Lower leg skin (tissue), 4 donors: Measurements from ENCODE around the gene PON3. TPM values are rescaled to one million over a fixed set of nuclear protein-coding genes. Genes with fewer than 3 reads are reported as not detected.

ENCODE experiments used
- DNase-seq, 2 donors: peaks; one replicate each; pipeline ENCODE4 v3.0.0-alpha.2; 2019; ENCODE audit warnings: low spot score in 2 of 2
- H3K4me3 ChIP-seq: fragments of 200-600 bp; sonication (generic); 2 replicates; pipeline ENCODE4 v1.5.1; 2017; ENCODE audit warnings: mild to moderate bottlenecking, low read depth; ENCODE audit not compliant: poor library complexity, severe bottlenecking
- POLR2A ChIP-seq, 2 donors: fragments of 450-650 bp; IDR thresholded peaks; one replicate each; pipeline ENCODE4 v1.6.1; 2016 to 2017; ENCODE audit warnings: antibody characterized with exemption in 2 of 2, mild to moderate bottlenecking in 1 of 2, moderate library complexity in 1 of 2
- WGBS, 2 donors: methylation state at CpG; one replicate each; pipeline ENCODE4 v1.1.5; 2018; 5-methylcytosine and 5-hydroxymethylcytosine counted together
- intact Hi-C: fragments of 100-400 bp; cut with DNase I; formaldehyde crosslinking; loops from one replicate; pipeline ENCODE4 v1.15.0; 2023; ENCODE audit warnings: low total_unique reads
- total RNA-seq, 4 donors: library from RNA; depleted of rRNA; stranded (reverse); fragments of >200 nt; gene quantifications; one replicate each; pipeline ENCODE4 v1.1.0, GENCODE V29; 2016
- TF ChIP-seq, protein P1 (sequence below), 3 donors: fragments of 450-650 bp; IDR thresholded peaks; one replicate each; pipeline ENCODE4 v1.5.1; 2016; ENCODE audit warnings: antibody characterized with exemption in 3 of 3, mild to moderate bottlenecking in 3 of 3, moderate library complexity in 2 of 3

Gene PON3
- total RNA-seq, 4 donors from 2014 or later = 10.5 to 15.9 (median 13.9) TPM

DNA sequence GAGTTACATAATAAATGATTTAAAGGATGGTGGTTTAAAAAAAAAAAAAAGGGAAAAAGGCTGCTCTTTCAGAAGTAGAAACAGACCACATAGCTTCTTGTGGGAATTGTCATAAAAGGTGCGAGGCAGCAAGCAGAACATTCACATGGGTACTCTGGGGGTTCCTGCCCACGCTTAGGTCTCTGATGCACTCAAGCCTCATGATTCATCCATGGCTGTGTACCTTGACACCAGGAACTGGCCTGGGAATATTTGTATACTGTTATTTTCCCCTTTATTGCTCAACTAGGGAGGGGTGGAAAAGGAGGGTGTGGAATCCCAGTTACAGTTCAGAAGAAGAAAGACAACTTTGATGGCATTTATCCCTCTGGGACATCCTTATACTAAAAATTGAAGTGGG is 34.7 kb upstream of the PON3 start:
- no peak for TF ChIP-seq POLR2A (IDR thresholded peaks at IDR 0.05)
- TF ChIP-seq, protein P1, sequence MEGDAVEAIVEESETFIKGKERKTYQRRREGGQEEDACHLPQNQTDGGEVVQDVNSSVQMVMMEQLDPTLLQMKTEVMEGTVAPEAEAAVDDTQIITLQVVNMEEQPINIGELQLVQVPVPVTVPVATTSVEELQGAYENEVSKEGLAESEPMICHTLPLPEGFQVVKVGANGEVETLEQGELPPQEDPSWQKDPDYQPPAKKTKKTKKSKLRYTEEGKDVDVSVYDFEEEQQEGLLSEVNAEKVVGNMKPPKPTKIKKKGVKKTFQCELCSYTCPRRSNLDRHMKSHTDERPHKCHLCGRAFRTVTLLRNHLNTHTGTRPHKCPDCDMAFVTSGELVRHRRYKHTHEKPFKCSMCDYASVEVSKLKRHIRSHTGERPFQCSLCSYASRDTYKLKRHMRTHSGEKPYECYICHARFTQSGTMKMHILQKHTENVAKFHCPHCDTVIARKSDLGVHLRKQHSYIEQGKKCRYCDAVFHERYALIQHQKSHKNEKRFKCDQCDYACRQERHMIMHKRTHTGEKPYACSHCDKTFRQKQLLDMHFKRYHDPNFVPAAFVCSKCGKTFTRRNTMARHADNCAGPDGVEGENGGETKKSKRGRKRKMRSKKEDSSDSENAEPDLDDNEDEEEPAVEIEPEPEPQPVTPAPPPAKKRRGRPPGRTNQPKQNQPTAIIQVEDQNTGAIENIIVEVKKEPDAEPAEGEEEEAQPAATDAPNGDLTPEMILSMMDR (IDR thresholded peaks at IDR 0.05) = no peak
- no peak overlapping the region for H3K4me3 ChIP-seq

DNA sequence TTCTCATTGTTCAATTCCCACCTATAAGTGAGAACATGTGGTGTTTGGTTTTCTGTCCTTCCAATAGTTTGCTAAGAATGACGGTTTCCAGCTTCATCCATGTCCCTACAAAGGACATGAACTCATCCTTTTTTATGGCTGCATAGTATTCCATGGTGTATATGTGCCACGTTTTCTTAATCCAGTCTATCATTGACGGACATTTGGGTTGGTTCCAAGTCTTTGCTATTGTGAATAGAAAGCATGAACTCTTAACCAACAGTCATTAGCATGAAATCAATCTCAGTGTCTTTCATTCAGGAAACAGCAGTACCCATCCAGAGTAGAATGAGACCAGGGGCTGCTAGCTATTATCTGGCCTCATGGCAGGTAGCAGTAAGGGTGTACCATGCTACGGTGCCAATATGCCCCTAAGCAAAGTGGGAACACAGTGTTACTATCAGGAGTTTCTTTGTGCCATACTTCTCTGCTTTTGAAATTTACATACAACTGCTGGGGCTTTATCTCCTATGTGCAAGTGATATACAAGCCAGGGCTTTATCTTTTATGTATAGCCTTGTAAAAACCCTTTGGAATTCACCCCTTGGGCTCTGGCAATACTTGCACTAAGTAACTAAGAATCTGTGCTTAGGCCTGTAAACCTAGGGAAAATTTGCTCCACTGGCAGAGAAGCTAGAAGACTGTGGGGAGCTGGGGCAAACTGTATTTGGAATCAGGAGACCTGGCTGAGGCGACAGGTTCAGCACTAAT is 33.2 kb upstream of the PON3 start:
- TF ChIP-seq, protein P1 (IDR thresholded peaks at IDR 0.05) = no peak
- no peak for TF ChIP-seq POLR2A (IDR thresholded peaks at IDR 0.05)
- no peak for DNase-seq
- H3K4me3 ChIP-seq = no peak overlapping the region
- intact Hi-C loops = no loop called here
- WGBS, 2 donors = 66 to 69% methylated on average over 5 of the region's 5 CpGs

More for the DNA sequence above, 34.7 kb upstream of the PON3 start:
- DNase-seq = no peak
- intact Hi-C loops = no loop called here
- 82 to 93% methylated on average over 2 of the region's 2 CpGs for WGBS, 2 donors

DNA sequence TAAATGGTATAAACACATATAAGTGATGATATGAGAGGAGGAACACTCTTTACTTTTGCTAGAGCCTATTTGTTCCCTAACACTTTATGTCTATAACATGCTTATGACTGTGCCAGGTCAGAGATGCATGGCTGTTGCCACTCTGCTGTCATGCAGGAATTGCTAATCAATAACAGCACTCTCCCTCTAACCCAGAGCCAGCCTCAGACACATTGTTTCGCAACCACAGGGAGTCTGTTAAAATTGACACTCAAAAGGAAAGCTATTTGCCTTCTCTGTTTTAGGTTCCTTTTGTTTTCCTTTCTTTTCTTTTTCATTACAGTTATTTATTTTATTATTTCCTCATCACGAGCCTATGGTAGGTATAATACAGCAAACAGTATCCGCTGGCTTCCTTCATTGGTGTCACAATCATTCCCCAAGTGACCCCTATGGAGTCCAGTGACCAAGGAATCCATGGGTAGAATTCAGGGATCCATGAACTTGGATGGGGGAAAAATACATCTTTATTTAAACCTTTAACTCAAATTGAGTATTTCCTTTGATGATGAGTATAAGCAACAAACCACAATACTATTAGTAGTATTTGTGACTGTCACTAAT is 31.8 kb upstream of the PON3 start:
- DNase-seq = no peak
- no peak overlapping the region for H3K4me3 ChIP-seq
- intact Hi-C loops = no loop called here
- 82 to 84% methylated on average over 3 of the region's 3 CpGs for WGBS, 2 donors
- TF ChIP-seq, protein P1 (IDR thresholded peaks at IDR 0.05) = no peak
- no peak for TF ChIP-seq POLR2A (IDR thresholded peaks at IDR 0.05)

DNA sequence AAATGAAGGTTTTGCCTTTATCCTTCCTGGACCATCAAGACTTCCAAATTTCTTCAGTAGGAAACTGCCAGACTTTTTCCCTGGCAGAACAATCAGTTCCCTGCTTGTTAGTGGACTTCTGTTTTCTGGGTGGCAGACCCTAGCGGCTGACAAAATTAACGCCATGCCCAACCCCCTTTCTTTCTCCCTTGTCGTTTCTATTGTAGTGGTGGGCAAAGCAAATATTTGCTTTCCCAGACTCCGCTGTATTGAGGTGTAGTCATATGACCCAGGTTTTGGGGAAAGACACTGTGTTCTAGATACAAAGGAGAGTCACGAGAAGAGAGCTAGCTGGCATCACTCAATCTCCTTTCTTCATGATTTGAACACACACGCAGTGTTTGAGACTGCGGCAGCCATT is 31.0 kb upstream of the PON3 start:
- 85 to 90% methylated on average over 7 of the region's 7 CpGs for WGBS, 2 donors
- TF ChIP-seq POLR2A (IDR thresholded peaks at IDR 0.05) = no peak
- TF ChIP-seq, protein P1 (IDR thresholded peaks at IDR 0.05) = no peak
- intact Hi-C loops = no loop called here
- no peak for DNase-seq
- no peak overlapping the region for H3K4me3 ChIP-seq

DNA sequence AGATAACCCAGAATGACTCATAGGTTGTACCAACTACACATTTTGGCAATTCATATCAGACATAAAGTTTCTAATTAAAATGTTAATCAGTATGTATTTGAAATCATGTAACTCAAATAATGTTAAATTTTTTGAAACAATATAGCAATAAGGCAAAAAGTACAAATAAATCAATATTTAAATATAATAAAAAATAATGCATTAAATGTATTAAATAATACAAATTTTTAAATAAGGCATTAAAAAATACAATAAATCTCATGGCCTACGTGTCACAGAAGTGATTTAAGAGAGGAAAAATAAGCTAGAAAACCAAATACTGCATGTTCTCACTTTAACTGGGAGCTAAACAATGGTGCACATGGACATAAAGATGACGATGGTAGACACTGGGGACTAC is 29.5 kb upstream of the PON3 start:
- intact Hi-C loops = no loop called here

More for the DNA sequence above, 29.5 kb upstream of the PON3 start:
- WGBS, 2 donors = 83 to 88% methylated on average over 2 of the region's 2 CpGs
- no peak for DNase-seq
- TF ChIP-seq POLR2A (IDR thresholded peaks at IDR 0.05) = no peak
- TF ChIP-seq, protein P1 (IDR thresholded peaks at IDR 0.05) = no peak
- H3K4me3 ChIP-seq = no peak overlapping the region
